Stimulated activated CD8-positive, alpha-beta memory T cell treated with anti-CD3 and anti-CD28 coated beads, Interleukin-12 subunit alpha, Interleukin-12 subunit beta, amount 100 ng/mL, for 24 hours (primary cell): ENCODE measurements around the gene SOAT2.
"Not testable (repeated sequence)": the region's sequence is repeated elsewhere in the genome, so short reads cannot be mapped to it uniquely, and the experiment has no call there.

Experiments used
- DNase-seq: peaks from one replicate; pipeline ENCODE4 v3.0.0-alpha.2; 2020; ENCODE audit errors: extremely low read depth

The SOAT2 gene

DNA sequence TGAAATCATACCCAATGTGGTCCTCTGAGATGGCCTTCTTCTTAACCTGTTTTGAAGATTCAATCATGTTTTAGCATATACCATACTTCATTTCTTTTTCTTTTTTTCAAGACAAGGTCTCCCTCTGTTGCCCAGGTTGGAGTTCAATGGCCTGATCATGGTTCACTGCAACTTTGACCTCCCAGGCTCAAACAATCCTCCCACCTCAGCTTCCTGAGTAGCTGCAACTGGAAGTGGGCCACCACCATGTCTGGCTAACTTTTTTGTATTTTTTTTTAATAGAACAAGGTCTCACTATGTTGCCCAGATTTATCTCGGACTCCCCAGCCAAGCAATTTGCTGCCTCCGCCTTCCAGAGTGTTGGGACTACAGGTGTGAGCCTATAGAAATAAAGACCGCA, 30.4 kb downstream of the SOAT2 start:
- no peak for DNase-seq

DNA sequence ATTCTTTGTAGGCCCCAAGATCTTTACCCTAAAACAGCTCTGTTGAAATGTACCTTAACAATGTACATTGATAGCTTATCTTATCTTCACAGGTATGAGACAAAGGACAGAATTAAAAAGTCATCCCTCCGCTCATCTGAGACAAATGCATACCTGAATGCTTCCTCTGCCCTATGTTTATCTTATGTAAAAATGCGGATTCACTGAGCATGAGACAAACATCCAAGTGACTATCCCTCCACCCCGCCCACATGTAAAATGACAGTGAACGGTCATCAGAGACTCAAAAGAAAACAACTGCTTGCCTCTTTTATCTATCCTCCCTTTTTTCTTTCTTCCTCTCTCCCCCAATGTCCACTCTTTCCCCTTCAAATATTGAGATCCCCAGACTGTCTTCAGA, 40.1 kb downstream of the SOAT2 start:
- DNase-seq = no peak

GRCh38 chr12:53145383-53146260, 42.3 kb downstream of the SOAT2 start:
- DNase-seq = no peak

- DNase-seq = no peak
Measured at GRCh38 chr12:53147181-53147580, 43.9 kb downstream of the SOAT2 start.

DNA sequence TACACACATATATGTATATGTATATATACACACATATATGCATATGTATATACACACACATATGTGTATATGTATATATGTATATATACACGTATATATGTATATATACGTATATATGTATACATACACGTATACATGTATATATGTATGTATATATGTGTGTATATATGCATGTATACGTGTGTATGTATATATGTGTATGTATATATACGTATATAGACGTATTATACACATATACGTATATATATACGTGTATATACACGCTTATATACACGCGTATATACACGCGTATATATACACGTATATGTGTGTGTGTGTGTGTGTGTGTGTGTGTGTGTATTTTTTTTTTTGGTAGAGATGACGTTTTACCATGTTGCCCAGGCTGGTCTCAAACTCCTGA, 44.4 kb downstream of the SOAT2 start:
- DNase-seq = no peak

DNA sequence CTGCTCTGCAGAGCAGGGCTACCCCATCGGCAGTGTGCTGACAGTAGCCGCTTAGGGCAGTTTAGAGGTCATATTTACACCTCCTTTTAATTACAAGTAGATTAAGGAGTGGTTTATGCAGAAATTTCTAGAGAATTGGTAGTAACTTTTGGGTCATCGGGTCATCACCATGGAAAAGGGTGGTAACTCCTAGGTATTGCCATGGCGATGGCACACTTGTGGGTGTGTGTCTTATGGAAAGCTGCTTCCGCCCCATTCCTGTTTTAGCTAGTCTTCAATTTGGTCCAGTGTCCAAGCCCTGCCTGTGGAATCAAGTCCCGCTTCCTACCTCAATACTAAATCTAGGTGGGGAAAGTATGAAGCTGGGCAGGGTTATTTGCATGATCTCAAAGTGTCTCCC, 47.8 kb downstream of the SOAT2 start:
- no peak for DNase-seq

- no peak for DNase-seq
Measured at GRCh38 chr12:53152390-53152789, 49.1 kb downstream of the SOAT2 start.

DNA sequence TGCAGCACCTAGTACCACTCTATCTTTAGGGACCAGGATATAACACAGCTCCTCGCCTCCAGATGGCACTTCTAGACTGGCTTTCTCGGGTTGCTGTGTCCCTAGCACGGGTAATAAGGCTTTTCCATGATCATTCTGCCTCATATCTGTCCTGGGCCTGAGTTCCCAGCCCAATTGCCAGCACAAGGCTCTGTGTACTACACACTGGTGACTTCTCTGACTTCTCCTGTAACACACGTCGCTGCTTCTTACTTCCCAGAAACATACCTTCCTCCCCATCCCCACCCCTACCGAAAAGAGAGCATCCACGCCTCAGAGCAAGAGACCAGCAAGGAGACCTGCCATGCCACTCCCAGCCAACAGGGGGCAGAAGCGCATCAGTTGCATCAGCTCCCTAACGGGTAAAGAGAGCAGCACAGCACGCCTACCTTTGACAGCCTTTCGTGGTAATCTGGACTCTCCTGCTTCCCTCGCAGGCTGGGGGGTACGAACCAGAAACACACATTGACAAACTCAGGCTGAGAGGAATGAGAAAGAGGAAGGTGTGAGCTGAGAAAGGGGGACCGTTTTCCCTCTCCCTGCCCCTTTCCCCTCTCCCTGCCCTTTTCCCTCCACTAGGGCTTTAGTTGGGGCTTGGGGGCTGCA, 56.0 kb downstream of the SOAT2 start:
- peak; percentile 55 for DNase-seq

GRCh38 chr12:53160000-53160399, 56.7 kb downstream of the SOAT2 start:
- DNase-seq = no peak

DNA sequence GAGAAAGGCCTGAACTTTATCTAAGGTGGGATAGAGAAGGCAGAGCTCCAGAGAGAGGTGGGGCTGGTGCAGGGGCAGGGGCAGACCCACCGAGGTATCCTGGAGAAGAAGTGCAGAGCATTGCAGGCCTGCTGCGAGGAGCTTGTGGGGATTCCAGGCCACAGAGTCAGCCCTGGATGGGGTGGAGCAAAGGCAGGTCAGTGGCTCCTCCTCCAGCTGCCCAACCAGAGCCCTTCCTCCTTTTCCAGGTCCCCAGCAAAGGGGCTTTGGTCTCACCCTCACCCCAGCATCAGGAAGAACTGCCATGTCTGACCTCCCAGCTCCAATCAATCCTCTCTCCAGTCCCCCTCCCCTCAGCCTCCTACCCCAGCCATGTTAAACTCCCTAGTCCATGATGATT, 57.4 kb downstream of the SOAT2 start:
- DNase-seq = no peak

DNA sequence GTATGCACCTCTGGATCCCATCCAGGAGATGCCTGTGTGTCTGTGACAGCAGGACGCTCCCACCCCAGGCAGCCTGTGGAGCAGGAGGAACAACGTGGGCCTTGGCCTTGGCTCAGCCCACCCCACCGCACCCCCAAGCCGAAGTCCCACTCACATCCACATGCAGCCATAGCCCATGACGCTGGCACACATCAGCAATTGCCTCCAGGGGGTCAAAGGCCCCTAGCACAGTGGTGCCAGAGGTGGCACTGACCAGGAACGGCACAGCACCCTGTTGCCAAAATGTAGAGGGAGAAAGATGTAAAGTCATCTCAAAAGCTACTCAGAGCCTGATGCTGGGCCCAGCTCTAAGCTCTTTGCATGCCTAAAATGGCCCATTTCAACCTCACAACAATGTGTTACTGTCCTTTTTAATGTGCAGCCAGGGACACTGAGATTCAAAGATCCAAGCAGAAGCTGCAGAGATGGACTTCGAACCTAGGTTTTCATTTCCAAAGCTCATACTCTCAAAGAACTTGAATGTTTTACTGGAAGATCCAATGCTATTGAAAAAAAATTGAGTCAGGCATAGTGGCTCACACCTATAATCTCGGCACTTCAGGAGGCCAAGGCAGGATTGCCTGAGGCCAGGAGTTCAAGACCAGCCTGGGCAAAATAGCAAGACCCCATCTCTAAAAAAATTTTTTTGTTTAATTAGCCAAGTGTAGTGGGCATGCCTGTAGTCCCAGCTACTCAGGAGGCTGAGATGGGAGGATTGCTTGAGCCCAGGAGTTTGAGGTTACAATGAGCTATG, 58.0 kb downstream of the SOAT2 start:
- no peak for DNase-seq

DNA sequence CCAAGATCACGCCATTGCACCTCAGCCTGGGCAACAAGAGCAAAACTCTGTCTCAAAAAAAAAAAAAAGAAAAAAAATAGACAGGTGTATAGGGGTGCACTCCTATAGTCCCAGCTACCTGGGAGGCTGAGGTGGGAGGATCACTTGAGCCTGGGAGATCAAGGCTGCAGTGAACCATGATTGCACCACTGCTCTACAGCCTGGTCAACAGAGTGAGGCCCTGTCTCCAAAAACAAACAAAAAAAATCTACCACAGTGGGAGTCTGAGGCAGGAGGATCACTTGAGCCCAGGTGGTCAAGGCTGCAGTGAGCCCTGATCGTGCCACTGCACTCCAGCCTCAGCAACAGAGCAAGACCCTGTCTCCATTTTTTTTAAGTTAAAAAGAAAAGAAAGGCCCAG, 59.7 kb downstream of the SOAT2 start:
- DNase-seq = not testable (repeated sequence)

DNA sequence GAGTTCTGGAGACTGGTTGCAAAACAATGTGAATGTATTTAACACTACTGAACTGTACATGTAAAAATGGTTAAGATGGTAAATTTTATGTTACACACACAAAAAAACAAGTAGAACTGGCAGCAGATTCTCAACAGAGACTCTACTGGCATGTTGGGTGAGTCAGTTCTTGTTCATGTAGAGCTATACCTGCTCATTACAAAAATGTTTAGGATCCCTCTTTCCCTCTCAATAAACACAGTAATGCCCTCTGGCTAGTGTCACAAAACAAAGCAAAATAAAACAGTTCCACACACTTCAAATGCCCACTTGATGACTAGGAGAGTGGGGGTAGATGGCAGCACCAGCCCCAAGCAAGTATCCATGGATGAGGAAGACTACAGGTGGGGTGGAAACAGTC, 63.6 kb downstream of the SOAT2 start:
- DNase-seq = no peak

GRCh38 chr12:53169644-53170043, 66.4 kb downstream of the SOAT2 start:
- no peak for DNase-seq

DNA sequence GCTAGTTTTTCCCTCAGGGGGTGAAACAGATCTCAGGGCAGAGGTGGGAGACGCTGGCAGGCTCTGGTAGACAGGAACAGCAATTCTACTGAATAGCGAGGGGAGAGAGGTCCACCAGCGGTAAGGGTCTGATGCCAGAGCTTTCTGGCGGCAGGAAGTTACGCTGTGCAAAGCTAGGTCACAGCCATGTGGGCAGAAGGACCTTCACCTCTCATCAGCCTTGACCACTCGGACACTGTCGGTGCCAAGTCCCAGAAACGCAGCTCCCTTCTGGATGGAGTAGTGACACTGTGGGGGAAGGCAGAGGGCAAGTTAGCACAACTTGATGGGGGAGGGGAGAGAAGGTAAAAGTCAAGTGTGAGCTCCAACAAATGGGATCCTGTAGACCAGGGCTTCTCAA, 66.9 kb downstream of the SOAT2 start:
- no peak for DNase-seq

- DNase-seq = no peak
Measured at GRCh38 chr12:53170876-53171724, 67.8 kb downstream of the SOAT2 start.

DNA sequence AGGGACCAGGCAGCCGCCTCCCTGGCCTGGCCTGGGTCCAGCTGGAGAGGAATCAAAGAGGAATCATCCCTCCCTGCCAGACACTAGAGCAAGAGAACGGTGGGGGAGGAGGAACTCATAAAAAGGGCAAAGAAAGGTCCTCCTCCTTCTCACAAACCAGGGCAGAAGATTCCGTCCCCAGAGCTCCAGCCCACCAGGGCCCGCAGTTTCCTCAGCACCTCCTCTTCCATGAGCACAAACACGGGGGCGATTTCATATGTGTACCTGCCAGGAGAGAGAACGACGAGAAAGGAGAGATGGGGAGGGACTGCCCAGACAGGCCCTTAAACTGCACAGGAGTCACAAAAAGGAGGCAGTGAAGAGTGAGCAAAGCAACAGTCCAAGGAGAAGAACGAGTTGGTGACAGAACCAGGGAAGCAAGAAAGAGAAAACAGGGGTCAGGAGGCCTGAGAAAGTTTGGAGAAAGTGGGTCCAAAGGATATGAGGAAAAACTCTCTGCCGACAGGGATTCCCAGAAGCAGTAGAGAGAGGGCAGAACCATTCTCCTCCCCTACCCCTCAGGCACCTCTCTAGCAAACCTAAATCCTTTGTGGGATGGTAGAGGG, 68.5 kb downstream of the SOAT2 start:
- no peak for DNase-seq

- DNase-seq = no peak
Measured at GRCh38 chr12:53172352-53172751, 69.1 kb downstream of the SOAT2 start.

DNA sequence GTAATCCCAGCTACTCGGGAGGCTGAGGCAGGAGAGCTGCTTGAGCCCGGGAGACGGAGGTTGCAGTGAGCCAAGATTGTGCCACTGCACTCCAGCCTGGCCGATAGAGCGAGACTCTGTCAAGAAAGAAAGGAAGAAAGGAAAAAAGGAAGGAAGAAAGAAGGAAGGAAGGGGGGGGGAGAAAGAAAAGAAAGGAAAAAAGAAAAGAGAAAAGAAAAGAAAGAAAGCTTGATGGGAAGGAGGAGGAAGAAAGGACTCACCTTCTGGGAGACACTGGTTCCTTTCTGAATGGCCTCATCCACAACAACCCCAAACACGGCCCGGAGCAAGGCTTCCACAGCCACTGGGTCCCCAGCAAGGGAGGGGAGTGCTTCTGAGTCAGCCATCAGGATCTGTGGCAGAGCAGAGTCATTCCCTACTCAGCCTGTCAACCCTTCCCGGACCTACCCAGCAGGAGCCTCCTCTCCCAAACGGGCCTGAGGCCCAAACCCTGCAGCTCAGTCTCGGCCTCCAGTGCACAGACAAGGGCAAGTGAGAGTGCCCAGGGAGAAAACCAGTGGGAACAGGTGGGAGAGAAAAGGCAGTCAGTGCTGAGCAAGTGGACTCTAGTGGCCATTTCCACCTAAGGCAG, 69.9 kb downstream of the SOAT2 start:
- no peak for DNase-seq
